Measurements from ENCODE around the gene DNAJB9.

DNAJB9 gene

GRCh38 chr7:108570146-108570755 lies 577 bp downstream of the DNAJB9 start:
- peak; percentile 59 for DNase-seq

GRCh38 chr7:108572480-108572879 lies 2.8 kb downstream of the DNAJB9 start:
- DNase-seq, result no peak

DNA sequence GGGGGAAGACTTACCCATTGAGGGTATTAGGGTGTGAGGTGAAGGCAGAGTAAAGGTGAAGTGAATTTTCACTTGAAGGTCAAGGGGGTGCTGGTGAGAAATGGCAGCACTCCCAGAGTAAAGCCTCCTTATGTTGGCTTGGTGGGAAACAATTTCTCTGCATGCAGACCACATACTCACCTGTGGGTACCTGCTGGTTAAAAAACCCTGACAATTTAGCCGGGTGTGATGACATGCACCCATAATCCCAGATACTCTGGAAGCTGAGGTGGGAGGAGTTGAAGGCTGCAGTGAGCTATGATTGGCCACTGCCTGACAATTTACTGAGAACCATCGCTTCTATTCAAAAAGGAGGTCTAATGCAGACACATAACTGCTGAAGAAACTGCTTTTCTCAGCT lies 5.5 kb downstream of the DNAJB9 start:
- DNase-seq, result no peak

- DNase-seq, result no peak
Measured at GRCh38 chr7:108576116-108576515, 6.4 kb downstream of the DNAJB9 start.

DNA sequence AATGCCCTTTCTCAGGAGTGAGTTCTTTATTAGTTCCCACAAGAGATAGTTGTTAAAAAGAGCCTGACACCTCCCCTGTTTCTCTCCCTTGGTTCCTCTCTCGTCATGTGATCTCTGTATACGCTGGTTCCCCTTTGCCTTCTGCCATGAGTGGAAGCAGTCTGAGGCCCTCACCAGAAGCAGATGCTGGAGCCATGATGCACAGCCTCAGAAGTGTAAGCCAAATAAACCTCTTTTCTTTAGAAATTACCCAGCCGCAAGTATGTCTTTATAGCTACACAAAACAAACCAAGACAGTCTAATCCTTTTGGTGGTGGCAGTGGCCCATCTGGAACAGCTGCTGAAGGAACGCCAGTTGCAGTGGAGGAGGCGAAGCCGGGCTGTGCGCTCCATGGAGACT lies 9.3 kb downstream of the DNAJB9 start:
- DNase-seq, result no peak

GRCh38 chr7:108580298-108580697 lies 10.6 kb downstream of the DNAJB9 start:
- DNase-seq, result no peak

DNA sequence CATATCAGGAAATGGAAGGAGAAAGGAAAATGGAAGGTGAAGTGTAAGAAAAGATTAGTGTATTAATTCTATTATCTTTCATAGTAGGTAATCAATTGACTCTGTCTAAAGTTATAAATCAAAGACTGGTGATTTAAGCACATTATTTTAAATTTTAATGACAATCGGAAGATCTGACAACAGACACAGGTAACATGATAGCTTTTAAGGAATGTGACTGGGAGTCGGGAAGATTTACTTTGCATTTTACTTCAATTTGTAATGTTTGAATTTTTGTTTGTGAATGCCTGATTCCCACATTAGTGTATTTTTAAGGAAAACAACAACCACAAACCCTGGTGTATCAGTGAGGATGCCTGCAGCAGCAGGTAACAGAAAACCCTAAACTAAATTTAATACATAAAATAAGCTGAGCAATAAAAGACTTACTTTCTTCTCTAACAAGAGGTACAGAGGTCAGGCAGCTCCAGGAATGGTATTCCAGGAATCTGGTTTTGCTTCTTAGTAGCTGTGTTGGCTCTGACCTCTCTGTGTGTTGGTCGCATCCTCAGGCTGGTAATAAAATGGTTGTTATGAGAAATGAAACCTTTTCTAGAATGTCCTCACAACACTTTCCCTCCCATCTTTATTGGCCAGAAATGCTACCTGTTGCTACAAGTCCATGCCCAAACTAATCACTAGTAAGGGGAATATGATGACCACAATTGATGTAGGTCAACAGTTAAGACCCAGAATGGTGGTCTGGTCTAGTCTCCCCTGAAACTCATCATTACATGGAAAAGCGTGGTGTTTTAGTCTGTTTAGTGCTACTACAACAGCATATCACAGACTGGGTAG lies 12.2 kb downstream of the DNAJB9 start:
- no peak for DNase-seq

DNA sequence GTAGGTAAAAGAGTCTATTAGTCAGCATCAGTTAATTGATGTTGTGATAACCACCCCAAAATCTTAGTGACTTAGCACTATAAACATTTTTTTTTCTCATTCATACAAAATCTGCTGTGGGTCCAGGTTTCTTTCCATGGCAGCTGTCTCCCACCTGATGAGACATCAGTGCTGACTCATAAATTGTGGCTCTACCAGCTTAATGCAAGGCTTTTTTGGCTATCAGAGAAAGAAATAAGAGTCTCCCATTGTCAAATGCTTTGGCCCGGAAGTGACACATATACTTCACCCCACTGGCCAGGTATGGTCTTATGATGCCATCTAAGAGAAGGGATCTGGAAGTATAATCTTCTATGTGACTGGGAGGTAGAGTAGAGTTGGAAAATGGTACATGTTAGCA lies 14.5 kb downstream of the DNAJB9 start:
- DNase-seq, result no peak

GRCh38 chr7:108585843-108586242 lies 16.2 kb downstream of the DNAJB9 start:
- no peak for DNase-seq

GRCh38 chr7:108586274-108586710 lies 16.6 kb downstream of the DNAJB9 start:
- DNase-seq, result no peak

DNA sequence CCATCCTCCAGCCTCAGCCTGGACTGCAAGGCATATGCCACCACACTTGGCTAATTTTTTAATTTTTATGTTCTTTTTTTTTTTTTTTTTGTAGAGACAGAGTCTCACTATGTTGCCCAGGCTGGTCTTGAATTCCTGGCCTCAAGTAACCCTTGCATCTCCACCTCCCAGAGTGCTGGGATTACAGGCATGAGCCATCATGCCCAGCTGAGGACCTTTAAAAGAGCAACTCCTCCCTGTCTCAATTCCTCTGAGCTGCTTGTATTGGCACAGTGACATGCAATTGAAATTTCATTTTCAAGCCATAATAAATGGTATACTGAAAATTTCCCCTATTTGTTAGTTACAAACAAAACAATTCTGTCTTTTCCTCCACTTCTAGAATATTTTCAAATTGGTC lies 19.5 kb downstream of the DNAJB9 start:
- DNase-seq, result no peak

DNA sequence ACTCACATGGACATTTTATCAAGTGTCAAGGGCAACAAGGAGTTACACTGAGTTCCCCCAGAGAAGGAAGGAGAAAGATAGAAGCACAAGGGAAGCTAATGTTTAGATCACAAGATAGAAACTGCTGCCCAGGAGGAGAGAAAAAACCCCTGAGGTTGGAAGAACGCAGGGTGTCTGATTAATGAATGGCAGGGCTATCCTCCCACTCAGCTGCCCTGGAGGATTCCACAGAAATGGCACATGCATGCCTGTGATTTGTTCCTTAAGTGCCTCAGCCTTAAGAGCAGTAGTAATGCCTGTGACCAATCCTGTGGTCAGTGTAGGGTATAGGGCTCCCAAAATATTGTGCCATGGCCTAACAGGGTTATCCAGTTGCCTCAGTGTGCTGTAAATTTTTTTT lies 20.2 kb downstream of the DNAJB9 start:
- DNase-seq, result no peak

DNA sequence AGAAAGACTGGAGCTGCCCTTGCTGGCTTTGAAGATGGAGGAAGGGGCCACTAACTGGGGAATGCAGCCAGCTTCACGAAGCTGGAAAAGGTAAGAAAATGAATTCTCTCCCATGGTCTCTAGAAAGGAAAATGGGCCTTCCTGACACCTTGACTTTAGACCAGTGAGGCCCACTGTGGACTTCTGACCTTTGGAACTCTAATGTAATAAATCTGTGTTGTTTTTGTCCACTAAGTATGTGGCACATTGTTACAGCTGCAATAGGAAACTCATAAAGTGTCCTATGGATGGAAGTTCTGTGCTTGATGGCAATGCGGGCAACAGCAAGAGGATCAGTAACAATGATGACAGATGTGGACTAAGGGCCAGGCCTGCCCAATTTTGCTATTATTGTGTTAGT lies 20.9 kb downstream of the DNAJB9 start:
- no peak for DNase-seq

GRCh38 chr7:108592646-108593201 lies 23.1 kb downstream of the DNAJB9 start:
- DNase-seq, result no peak

DNA sequence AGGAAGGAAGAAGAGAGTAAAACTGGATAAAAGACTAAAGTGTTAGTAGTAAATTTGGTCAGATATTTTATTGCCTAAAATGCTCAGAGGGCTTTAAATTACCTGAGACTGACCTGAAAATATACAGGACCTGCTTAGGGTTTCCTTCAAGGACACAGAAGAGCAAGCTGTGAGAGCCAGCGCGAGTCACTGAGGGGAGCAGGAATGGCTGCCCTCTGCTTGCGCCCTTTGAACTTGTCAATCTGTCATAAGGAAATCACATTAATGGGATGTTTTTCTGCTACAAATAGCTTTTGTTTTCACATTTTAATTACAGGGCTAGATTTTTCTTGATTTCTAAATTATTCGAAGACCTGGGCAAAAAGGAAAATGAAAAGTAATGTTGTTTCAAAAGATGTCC lies 26.9 kb downstream of the DNAJB9 start:
- no peak for DNase-seq

- DNase-seq, result no peak
Measured at GRCh38 chr7:108598153-108598552, 28.5 kb downstream of the DNAJB9 start.

DNA sequence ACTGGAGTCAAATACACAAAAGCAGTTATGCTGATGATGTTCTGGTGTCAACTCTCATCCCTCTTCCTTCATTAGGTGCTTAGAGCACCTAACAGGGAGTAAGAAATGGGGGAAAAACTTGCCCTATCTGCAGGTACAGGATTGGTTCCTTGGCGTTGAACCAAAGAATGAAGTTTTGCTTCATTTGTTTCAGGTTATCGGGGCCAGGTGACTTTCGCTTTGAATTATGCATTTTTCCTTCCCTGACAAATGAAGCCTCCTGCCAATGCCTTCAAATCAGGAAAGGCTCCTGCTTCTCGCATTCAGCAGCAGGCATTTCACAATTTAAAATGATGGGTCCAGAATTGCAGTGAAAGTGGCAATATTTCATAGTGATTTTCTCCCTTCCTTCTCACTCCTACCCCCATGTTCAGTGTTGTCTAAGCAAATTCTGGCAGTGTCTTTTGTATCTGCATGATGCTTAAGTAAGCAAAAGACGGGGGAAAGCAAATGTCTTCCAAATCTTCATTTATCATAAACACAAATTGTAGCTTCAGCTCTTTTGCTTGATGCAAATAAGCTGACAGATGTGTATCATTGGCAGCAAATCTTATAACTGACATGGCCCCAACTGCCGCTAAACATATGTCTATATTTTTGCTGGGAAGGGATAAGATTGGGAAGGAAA lies 29.4 kb downstream of the DNAJB9 start:
- DNase-seq, result no peak

DNA sequence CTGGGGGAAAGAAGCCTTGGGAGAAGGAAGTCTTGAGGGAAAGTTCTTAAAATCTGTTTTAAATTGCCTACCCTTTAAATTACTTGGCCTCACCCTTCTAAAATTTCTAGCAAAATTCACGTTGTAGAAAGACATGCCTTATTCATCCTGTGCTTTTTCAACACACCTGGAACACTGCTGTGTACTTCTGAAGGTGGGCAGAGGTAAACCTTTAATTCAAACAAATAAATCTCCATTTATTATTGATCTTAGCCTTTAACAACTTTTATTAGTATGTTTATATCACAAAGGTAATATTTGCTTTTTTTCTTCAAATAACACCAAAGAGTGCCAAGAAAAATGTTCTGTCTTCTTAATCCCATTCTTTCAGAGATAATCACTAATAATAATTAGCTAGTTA lies 30.7 kb downstream of the DNAJB9 start:
- DNase-seq, result no peak

DNA sequence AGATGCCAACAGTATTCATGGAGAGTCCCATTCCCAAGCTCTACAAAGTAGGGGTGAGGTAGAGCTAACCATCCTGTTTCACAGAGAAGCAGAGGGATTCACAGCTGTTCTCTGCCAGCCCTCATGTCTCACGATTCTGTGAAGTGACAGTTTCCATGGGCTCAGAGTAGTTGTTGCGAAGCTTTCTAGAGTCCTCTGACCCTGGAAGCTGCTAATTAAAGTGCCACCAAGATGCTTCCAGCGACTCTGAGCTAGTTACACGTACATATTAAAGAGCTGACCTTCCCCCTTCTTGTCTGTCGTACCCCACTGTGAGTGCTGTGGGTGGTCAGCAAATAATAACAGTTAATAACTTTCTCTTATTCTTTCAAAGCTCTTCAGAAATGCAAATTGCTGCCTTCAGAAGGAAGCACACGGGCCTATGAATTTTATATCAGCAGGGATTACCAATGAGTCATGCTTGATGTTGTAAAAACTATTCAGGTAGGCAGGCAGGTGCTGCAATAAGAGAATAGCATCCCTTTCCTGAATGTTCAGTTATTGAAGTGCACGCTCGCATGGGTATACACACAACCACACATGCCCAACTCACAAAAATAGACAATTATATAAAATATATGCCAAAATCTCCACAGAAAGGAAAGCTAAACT lies 34.1 kb downstream of the DNAJB9 start:
- DNase-seq, result no peak

DNA sequence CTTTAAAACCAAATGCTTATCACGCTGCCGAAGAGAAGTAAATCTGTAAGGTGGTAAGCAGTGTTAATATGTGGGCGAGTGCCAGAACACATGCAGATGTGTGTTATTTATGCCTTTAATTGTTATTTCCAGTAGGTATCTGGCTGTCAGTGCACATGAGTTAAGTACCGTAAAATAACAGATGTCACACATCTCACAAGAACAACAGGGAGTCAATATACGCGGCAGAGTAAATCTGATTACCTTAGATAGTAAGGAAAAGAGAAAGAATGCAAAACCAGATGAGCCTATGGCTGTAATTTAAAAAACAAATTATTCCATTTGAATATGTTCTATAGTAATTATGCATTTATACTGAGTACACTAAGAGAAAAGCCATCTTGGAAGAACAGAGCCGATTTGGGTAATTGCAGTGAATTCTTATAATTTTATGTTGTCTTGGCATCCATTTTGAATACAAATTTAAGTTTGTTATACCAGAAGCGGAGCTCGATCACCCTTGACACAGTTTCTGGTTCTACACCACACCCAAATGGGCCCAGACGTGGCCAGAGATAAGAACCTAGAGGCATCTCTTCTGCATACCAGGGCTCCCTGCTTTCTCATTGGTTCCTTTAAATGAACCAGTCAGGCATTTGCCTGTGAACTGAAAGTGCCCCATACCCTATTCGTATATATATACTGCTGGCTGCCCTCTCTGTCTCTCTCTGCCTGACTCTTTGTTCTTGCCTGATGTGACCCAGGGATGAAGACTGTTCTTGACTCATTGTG lies 34.8 kb downstream of the DNAJB9 start:
- no peak for DNase-seq

GRCh38 chr7:108605559-108606201 lies 36.0 kb downstream of the DNAJB9 start:
- no peak for DNase-seq

- DNase-seq, result no peak
Measured at GRCh38 chr7:108609643-108610042, 40.0 kb downstream of the DNAJB9 start.

All from CD4-positive, alpha-beta T cell treated with Interleukin-17A for 1 hour (primary cell).